ENCODE data around the gene PGP.
"Not testable (repeated sequence)": the region's sequence is repeated elsewhere in the genome, so short reads cannot be mapped to it uniquely, and the experiment has no call there.

The PGP gene, protein sequence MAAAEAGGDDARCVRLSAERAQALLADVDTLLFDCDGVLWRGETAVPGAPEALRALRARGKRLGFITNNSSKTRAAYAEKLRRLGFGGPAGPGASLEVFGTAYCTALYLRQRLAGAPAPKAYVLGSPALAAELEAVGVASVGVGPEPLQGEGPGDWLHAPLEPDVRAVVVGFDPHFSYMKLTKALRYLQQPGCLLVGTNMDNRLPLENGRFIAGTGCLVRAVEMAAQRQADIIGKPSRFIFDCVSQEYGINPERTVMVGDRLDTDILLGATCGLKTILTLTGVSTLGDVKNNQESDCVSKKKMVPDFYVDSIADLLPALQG

DNA sequence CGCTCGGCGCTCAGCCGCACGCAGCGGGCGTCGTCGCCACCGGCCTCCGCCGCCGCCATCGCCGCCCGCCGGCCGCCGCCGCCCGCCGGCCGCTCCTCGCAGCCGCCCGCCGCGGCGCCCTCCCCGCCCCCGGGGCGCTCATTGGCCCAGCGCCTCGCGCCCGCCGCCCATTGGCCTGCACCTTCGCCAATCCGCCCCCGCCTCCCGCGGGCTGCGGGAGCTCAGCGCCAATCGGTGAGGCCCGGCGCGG lies at the start of gene PGP:
TSS of gene PGP (minus strand) at position 122 of the 250 bp plus-strand sequence. CDS start at position 59, 63 bp downstream.
- DNase-seq (ENCODE audit: low spot score) = no peak

DNA sequence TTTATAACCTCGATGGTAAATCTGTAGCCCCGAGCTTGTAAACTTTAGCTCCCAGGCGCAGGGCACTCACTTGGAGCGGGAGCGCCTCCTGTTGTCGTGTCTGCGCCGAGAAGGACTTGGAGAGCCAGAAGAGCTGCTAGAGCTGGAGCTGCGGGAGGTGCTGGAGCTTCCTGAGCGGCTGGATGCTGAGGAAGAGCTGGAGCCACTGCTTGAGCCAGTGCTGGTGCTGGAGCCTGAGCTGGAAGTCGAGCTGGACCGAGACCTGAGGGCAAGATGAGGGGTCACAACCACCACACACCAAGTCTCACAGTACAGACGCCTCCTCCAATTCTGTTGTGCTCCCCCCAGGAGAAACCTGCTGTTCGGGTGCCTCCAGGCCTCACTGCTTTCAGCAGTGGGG lies 48.4 kb upstream of the PGP start:
- not testable (repeated sequence) for DNase-seq (ENCODE audit: low spot score)

DNA sequence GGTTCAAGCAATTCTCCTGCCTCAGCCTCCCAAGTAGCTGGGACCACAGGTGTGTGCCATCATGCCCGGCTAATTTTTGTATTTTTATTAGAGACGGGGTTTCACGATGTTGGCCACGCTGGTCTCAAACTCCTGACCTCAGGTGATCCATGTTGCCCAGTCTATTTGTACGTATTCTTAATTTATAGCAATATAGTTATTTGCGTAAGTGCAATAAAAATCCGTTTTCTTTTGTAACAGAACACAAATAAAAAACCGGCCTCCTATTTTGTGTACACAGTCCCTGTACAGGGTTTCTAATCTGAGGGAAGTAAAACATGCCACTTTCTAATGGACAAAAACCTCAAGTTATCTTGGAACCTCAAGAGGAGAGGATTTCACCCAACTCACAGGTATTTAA lies 45.6 kb upstream of the PGP start:
- no peak for DNase-seq (ENCODE audit: low spot score)

DNA sequence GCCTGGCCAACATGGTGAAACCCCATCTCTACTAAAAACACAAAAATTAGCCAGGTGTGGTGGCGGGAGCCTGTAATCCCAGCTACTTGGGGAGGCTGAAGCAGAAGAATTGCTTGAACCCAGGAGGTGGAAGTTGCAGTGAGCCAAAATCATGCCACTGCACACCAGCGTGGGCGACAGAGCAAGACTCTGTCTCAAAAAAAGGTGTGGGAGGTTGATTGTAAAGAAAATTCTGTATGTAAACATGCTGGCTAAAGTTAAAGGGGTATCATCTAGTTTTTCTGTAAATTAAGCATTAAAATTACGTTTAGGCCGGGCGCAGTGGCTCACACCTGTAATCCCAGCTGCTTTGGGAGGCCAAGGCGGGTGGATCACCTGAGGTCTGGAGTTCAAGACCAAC lies 43.9 kb upstream of the PGP start:
- not testable (repeated sequence) for DNase-seq (ENCODE audit: low spot score)

DNA sequence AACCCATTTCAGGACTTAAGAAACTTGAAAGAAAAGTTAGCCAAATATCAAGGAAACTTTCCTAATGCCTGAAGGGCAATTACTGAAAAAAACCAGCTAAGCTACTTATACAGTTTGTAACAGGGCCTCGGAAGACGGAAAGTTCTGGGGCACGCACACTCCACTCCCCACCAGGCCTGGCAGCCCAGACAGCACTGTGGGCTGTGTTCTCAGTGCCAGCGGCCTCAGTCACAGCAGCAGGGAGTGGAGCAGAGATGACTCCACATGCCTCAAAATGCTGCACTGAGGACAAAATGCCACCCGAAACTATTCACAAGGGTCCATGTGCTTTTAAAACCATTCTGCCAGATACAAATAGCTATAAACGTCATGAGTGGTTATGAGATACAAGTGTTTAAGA lies 43.1 kb upstream of the PGP start:
- DNase-seq (ENCODE audit: low spot score) = no peak

DNA sequence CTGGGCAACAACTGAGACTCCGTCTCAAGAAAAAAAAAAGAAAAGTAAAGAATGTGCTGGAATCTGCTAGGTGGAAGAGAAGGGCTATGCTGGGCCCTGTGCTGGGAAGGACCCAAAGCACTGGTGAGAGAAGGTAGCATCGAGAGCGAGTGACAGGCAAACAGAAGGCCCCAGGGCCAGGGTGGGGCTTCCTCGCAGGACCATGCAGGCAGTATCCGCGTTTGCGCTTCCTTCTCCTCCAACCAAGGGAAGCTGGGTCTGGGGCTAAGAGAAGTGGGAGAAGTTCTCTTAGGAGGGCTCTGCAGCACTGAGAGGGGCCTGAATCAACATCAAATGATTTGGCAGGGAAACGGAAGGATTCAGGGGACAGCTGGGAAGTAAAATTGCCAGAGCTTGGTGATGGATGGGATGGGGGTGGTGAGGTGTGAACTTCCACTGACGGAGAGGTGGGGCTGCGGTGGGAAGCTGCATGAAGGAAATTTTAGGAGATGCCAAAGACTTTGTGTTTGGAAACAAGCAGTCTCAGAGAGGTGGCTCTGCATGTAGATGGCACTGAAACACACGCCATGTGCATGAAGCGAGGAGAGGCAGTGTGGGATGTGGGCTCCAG lies 42.0 kb upstream of the PGP start:
- DNase-seq (ENCODE audit: low spot score) = no peak

DNA sequence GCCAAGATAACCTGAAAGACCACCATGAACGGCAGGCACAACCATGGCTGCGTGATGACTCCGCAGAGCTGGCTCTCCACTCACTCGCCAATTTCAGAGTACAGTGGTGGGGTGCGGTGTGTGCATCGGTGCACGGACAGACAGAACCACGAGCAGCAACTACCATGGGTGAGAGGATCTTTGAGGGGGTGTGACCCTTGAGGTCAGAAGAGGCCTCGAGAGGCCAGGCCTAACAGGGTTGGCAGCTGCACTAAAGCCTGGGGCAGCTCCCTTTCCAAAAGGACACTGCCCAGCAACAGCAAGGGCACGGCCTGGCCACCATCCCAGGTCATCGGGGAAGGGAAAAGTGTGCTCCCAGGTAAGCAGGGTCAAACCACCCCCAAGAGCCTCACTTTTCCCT lies 38.7 kb upstream of the PGP start:
- no peak for DNase-seq (ENCODE audit: low spot score)

DNA sequence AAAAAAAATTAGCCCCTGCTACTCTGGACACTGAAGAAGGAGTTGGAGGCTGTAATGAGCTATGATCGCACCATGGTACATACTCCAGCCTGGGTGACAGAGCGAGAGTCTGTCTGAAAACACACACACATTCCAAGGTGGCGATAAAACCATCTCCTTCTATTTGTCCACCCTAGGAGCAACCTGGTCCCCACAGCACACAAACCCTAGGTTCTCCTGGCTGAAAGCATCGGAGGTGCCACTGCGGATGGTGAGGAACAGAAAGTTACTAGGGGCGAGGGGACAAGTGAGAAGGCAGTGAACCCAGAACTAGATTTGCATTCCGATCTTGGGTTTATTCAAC lies 38.1 kb upstream of the PGP start:
- DNase-seq (ENCODE audit: low spot score) = peak; percentile 39

DNA sequence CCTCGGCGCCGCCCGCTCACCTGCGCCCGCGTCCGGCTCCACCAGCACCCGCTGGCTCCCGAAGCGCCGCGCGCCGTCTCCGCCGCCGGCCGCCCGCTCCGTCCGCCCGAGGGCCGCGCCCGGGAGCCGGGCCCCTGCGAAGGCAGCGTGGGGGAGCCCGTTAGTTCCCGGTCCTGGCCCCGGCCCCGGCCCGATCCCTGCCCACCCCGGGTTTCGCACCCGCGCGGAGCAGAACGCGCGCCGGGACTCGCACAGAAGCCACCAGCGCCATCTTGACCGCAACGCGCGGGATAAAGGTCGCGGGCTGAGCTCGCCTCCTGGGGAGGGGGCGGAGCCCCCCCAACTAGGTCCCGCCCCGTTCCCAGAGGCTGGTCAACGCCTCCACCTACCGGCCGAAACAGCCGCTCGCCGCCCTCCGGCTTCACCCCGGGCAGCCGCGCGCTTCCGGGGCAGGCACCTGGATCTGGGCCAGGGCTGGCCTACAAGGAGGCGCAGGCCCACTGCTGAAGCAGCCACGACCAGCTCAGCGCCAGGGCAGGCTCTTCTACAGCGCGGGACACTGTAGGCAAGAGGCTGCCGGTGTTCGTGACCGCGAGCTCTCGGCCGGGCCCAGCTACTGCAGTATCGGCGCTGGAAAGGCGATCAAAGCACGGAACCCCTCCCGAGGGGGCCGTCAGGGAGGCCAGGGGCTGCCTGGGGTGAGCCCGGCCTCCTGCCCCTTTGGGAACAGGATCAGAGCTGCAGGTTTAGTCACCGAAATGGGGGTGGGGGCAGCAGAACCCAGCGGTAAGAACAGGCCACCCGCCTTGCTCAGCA lies 36.9 kb upstream of the PGP start, which contains the start of gene ECI1:
TSS of gene ECI1 (minus strand) at position 292 of the 816 bp plus-strand sequence. CDS start at position 271, 21 bp downstream.
- DNase-seq (ENCODE audit: low spot score) = peak; percentile 94

DNA sequence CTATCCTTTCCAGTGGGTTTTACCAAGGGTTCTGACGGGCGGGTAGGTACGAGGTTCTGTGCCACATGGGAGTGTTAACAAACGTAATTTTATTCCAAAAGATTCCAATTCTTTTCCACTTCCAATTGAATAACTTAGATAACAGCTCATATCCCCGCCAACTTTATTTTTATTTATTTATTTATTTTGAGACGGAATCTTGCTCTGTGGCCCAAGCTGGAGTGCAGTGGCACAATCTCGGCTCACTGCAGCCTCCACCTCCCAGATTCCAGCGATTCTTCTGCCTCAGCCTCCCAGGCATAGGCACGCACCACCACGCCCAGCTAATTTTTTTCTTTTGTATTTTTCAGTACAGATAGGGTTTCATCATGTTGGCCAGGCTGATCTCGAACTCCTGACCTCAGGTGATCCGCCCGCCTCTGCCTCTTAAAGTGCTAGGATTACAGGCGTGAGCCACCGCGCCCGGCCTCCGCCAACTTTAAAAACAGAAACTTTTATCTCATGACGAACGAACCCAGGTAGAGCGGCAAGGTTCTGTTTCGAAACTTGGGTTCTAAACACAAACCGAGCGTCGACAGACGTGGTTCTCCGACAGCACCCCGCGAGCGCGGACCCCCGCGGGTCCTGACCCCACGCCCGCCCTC lies 36.1 kb upstream of the PGP start:
- DNase-seq (ENCODE audit: low spot score) = peak; percentile 61

DNA sequence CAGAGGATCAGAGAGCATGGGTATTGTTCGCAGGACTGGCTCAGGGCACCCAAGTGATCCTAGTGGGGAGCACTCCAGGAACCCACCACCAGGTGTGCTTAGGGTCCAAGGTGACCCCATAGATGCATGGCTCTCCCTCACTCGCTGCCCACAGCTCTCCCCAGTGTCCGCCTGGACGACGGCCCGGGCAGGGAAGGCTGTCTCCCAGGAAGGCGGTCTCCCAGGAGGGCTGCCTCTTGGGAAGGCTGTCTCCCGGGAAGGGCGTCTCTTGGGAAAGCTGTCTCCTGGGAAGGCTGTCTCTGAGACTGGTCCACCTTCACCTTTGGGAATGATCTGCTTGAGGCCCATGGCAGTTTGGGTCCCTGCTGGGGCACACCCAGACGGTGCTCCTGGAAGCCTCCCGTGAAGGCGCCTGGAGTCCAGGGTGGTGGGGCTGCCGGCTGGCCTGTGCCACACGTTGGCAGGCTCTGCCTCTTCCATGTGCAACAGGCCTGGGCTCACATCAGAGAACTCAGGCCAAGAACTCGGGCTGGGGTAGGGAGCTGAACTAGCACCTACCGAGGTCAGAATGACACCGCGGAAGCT lies 31.8 kb upstream of the PGP start:
- DNase-seq (ENCODE audit: low spot score) = no peak

DNA sequence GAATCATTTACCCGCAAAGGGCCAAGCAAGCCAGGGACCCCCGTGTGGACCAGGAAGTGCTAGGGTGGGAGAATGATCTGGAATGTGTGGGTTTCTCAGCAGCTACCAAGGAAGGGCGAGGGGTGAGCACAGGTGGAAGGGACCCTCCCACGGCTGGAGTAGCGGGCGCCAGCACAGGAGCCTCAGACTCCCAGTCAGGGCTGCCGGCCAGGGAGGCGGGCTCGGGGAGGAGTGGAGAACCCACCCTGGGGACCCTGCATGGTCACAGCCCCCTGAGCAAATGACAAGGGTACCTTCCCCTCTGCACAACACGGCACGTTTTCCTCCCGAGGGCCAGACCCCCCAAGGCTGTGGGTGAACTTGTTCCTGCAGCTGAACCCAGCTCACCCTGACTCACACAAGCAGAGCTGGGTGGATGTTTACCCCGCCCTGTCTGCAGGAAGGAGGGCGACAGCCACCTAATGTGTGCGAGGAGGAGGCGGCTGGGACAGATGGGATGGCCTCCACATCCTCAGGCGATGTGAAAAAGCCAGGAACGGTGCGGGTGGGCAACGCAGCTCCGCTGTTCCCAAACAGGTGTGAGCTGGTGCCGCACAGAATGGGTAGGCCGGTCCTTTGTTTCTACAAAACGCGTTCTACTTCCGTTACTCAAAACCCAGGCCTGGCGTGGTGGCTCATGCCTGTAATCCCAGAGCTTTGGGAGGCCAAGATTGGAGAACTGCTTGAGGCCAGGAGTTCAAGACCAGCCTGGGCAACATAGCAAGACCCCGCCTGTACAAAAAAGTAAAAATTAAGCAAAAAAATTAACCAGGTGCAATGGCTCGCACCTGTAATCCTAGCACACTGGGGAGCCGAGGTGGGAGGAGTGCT lies 30.5 kb upstream of the PGP start:
- DNase-seq (ENCODE audit: low spot score) = no peak

DNA sequence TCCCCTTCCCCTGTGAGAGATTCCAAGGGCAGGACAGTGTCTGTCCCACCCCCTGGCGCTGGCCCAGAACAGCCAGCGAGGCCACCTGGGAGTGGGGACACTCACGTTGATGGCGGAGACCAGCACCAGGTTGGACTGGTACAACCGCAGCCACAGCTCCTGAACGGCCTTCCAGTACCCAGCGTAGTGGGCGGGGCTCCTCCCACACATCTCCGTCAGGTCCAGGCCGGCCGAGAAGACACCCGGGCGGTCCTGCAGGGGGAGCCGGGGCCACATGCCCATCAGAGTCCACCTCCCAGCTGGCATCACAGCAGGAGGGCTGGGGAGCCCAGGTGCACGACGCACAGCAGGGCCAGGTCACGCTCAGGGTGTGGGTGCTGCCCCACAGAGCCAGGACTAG lies 29.7 kb upstream of the PGP start:
- DNase-seq (ENCODE audit: low spot score) = no peak

DNA sequence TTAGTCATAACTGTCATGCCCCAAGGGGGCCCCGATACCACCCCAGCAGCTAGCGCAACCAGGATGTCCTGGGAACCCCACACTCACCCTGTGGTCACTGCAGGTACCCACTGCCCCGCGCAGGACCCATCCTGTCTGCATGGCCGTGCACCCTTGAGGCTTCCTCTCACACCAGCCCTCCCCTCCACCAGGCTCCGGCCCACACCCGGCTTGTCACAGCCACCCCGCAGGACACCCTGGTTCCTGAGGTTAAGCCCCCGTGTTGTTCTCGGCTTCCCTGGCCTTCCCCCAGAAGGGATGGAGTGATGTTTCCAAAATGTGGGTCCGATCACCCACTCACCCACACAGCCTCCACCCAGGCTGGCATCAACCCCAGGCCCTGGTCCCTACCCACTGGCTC lies 29.1 kb upstream of the PGP start:
- DNase-seq (ENCODE audit: low spot score) = no peak

DNA sequence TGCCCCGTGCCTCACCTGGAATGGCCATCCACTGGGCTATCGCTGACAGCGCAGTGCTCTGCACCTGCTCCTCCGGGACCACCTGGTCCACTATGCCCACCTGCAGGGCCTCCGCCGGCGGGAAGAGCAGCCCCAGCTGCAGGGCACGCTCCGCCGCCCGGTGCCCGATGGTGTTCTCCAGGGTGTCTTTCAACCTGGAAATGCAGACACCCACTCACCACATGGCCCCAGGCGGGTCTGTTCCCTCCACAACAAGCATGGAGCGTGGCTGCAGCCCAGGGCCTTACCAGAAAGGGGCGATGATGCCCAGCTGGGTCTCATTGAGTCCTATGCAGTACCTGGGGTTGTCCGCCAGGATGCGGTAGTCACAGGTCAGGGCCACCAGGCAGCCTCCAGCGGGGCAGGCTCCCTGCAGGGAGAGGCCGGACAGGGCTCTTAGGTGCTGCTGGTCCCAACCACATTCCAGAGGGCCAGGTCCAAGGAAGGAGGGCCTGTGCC lies 28.4 kb upstream of the PGP start:
- DNase-seq (ENCODE audit: low spot score) = no peak

DNA sequence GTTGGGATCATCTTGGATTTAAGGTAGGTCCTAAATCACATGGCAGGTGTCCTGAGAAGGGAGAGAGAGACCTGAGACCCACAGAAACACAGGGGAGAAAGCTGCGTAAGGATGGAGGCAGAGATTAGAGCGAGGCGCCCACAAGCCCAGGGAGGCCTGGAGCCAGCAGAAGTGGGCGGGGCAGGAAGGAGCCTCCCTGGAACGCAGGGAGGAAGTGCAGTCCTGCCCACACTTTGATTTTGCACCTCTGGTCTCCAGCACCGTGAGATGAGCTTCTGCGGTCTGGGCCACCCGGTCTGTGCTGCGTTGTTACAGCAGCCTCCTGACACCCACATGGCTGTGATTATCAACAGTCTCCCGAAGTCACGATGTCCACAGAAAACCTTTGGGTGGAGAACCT lies 28.0 kb upstream of the PGP start:
- no peak for DNase-seq (ENCODE audit: low spot score)

DNA sequence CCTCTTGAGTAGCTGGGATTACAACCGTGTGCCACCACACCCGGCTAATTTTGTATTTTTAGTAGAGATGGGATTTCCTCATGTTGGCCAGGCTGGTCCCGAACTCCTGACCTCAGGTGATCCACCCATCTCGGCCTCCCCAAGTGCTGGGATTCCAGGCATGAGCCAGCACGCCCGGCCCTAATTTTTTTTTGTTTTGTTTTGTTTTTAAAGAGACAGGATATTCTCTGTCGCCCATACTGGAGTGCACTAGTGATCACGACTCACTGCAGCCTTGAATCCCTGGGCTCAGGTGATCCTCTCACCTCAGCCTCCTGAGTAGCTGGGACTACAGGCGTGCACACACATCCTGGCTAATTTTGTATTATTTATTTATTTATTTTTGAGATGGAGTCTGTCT lies 25.7 kb upstream of the PGP start:
- DNase-seq (ENCODE audit: low spot score) = not testable (repeated sequence)

DNA sequence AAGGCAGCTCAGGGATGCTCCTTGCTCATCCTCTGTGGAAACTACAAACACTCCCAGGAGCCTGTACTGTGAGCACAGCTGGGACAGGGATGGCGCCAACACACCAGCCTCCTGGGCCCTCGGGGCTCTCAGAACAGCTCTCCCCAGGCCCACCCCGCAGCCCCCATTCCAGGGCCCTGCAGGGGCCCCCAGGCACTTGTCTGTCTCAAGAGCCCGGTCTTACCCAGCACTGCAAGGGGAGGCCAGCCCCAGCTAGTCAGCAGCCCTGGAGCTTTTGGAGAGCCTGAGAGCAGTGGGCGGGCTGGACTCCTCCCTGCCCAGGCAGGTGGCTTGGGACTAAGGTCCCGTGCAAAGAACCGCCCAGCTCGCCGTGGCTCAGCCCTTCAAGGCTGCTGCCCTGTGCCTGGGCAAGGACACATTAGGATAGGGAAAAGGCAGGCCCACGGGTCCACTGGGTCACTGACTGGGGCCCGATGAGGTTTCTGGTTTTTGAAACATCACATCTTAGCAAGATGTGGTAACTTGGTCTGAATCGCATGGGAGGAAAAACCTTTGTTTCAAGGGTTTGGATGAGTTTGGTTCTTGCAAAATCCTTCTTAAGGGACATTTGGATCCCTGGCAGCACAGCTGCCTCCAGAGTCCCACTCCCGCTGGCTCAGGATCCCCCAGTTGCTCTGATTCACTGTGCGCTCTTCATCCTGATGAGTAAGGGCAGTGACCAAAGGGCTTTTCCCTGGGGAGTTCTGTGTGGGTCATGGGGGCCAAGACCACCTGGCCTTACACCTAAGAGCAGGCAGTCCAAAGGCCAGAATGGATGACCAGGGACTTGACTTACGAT lies 24.4 kb upstream of the PGP start:
- no peak for DNase-seq (ENCODE audit: low spot score)

DNA sequence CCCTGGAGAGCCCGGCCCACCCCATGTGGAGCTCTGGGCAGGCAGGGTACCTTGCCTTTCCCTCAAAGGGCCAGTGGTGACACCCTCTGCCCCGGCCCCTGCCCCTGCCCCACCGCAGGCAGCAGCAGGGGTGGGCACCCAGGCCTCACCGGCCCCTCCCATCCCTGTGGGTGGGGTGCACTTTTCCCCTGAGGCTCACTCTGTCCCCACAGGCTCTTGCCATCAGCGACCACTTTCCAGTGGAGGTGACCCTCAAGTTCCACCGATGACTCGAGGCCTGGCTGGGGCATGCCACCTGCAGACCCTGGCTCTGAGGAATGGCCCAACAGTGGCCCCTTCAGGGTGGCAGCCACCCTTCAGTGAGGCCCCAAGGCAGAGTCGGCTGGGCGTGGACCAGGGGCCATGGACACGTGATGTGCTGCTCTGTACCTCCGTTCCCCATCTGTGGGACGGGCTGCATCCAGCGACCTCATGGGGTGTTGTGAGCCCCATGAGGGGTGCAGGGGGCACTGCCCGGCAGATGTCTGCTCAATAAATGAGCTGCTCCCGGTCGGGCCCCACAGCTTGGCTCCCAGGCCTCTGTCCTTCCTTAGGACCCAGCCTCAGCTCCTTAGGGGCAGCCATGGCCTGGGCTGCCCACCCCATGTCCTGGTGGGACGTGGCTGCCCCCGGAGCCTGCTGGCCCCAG lies 23.7 kb upstream of the PGP start:
- no peak for DNase-seq (ENCODE audit: low spot score)
